HG03432 (cell line): ENCODE data around the gene ISLR2.

Experiments used
- ATAC-seq: cut with Tn5 transposase; IDR thresholded peaks from one replicate; pipeline ENCODE4 v1.9.1; 2021; ENCODE audit warnings: mild to moderate bottlenecking, moderate library complexity; ENCODE audit not compliant: unreplicated experiment

ISLR2 gene

GRCh38 chr15:74175271-74176191 lies 45.1 kb downstream of the ISLR2 start:
- ATAC-seq, result no peak

- no peak for ATAC-seq
Observed at GRCh38 chr15:74176262-74177214, 46.2 kb downstream of the ISLR2 start.

GRCh38 chr15:74178326-74179100 lies 48.1 kb downstream of the ISLR2 start:
- no peak for ATAC-seq

DNA sequence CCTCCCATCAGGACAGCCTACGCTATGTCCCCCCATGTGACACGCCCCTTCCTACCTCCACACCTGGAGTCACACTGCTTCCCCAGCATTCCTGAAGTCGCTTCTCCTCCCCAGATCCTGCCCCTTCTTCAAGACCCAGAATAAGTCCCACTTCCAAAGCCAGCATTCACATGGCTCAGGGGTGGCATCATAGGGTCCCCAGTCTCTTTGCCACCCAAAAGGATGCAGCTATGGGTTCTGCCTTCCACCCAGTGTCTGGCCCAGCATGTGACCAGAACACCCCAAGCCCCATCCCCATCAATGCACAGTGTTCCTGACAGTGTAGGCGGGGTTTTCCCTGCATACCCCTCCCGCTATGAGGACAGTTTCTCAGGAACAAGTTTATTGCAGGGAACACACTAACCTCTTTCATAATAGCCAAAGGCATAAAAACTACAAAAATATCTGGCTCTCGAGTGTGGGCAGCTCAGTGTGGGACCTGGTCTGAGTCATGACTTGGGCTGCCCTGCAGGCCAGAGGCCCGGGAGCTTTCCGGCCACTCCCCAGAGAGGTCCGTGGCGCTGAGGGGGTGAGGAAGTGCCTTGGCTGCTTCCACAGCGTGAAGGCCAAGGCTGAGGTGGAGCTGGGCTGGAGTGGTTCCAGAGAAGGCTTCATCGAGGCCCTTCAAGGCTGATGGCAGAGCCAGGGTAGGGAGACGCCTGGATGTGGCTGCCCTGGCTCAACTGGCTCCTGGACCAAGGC lies 48.9 kb downstream of the ISLR2 start:
- ATAC-seq, result no peak

DNA sequence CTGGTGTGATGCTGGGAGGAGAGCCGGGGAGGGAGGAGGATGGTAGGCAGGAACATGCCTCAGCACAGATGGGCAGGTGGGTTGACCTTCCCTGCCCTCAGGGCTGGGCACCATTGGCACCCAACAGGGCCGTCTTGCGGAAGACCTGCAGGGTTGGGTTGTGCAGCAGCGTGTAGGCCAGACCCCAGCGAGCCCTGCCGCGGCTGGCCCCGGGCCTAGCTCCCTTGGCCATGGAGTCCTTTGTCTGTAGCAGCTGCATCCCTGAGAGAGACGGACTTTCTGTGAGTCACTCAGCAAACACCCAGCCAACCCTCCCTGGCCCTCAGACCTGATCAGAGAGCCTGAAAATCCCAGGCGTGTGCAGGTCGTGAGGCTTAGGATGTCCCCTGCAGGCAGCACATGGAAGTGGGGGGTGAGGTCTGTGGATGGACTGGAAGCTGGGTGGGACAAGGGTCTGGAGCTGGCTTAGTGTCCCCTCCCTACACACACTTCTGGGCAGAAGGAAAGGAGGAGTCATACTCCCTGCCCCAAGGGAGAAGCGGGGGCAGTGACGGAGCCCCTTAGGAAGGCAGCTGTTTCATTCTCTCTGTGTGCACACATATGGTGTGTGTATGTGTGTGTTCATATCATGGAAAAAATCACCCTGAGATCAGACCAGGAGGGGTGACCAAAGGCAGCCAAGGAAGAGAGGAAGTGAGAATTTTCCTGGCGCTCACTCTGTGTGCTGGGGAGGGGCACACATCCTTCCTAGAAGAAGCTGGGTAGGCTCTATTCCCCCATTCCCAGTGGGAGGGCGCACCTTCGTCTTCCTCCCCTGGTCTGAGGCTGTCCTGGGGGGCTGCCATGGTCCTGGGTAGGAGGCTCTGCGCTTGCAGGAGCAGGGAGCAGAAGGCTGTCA lies 49.8 kb downstream of the ISLR2 start:
- ATAC-seq, result no peak

DNA sequence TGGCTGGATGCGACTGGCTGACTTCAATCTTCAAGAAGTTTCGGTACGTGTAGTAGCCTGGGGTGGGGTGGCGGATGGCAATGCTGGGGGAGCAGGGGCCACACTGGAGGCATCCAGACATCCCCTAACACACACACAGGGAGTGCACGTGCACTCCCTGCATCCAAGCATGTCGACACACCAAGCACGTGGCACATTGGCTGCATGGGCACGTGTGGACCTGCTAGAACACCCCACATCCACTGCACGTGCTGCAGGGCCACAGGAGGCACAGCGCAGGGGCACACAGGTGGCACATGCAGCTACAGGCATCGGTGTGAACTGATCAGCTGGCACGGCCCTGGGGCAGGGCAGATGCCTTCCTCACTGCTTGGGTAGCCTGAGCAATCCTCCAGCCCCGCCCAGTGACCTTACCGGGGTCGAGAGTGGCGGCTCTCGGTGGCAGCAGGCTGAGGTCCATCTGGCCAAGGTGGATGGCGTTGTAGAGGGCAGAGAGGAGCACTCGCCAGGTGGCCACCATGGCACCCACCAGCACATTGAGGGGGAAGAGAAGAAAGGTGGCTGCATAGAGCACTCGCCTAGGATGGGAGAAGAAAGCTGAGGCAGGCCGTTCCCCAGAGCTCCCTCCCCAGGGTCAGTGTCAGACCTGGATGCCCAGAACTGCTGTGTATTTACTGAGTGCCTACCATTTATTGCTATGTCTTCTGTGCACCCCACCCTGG lies 50.7 kb downstream of the ISLR2 start:
- no peak for ATAC-seq

DNA sequence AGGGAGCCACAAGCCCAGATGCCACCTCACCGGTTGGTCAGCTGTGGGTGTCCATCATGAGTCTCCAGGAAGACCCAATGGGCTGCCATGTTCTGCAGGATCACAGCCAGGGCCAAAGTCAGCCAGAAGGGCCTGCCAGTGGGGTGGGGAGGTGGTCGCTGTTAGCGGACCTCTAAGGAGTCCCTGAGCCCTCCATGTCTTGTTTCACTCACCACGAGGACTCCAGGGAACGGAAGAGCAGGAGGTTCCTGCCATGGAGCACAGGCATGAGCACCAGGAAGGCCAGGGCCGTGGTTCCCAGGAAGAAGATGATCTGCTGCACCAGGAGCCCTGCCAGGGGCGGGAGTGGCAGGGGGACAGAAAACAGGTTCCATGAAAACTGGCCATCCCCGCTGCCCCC lies 51.7 kb downstream of the ISLR2 start:
- no peak for ATAC-seq

DNA sequence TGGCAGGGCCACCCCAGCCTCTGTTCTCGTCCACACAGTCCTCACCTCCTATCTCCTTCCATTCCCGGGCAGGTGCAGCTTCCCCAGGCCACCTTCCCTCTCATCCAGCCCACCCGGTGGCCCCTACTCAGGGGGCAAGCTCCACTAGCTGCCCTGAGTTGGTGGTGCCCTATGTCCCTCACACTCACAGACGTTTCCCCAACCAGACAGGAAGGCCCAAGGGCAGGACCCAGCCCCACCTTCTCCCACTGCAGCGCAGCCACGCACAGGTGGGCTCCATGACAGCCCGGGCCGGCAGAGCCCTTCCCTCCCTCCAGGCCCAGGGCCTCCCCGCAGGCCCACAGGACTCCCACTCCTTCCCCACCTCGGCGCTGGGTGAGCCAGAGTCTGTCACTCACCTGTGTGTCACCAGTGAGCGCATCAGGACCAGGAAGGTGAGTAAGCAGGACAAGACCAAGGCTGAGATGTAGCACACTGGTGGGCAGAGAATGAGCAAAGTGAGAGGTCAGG lies 54.3 kb downstream of the ISLR2 start:
- ATAC-seq, result no peak

DNA sequence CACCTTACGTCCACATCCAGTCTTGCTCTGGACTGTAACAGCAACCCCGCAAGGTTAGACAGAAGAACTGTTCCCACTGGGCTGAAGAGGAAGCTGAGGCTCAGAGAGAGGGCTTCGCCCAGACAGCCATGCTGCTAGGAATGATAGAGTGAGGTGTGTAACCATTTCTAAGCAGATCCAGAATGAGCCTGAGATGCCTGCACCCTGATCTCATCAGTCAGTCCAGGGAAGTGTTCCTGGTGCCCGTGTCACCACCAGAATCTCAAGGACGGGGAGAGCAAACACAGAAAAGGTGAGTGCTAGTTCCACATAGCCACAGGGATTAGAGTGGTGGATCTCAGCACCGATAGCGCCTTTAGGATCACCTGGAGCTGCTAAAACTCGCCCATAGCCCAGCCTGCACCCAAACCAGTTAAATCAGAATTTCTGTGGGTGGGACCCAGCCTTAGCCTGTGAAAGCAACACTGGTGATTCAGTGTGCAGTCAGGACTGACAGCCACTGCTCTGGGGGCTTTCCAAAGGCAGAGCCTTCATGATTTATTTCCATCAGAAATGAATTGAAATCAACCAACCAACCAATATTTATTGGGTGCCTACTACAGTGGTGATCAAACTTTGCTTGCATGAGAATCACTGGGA lies 55.4 kb downstream of the ISLR2 start:
- no peak for ATAC-seq
